Measurements from ENCODE around the gene SUCO.

SUCO gene, protein sequence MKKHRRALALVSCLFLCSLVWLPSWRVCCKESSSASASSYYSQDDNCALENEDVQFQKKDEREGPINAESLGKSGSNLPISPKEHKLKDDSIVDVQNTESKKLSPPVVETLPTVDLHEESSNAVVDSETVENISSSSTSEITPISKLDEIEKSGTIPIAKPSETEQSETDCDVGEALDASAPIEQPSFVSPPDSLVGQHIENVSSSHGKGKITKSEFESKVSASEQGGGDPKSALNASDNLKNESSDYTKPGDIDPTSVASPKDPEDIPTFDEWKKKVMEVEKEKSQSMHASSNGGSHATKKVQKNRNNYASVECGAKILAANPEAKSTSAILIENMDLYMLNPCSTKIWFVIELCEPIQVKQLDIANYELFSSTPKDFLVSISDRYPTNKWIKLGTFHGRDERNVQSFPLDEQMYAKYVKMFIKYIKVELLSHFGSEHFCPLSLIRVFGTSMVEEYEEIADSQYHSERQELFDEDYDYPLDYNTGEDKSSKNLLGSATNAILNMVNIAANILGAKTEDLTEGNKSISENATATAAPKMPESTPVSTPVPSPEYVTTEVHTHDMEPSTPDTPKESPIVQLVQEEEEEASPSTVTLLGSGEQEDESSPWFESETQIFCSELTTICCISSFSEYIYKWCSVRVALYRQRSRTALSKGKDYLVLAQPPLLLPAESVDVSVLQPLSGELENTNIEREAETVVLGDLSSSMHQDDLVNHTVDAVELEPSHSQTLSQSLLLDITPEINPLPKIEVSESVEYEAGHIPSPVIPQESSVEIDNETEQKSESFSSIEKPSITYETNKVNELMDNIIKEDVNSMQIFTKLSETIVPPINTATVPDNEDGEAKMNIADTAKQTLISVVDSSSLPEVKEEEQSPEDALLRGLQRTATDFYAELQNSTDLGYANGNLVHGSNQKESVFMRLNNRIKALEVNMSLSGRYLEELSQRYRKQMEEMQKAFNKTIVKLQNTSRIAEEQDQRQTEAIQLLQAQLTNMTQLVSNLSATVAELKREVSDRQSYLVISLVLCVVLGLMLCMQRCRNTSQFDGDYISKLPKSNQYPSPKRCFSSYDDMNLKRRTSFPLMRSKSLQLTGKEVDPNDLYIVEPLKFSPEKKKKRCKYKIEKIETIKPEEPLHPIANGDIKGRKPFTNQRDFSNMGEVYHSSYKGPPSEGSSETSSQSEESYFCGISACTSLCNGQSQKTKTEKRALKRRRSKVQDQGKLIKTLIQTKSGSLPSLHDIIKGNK (N-terminal part only)

DNA sequence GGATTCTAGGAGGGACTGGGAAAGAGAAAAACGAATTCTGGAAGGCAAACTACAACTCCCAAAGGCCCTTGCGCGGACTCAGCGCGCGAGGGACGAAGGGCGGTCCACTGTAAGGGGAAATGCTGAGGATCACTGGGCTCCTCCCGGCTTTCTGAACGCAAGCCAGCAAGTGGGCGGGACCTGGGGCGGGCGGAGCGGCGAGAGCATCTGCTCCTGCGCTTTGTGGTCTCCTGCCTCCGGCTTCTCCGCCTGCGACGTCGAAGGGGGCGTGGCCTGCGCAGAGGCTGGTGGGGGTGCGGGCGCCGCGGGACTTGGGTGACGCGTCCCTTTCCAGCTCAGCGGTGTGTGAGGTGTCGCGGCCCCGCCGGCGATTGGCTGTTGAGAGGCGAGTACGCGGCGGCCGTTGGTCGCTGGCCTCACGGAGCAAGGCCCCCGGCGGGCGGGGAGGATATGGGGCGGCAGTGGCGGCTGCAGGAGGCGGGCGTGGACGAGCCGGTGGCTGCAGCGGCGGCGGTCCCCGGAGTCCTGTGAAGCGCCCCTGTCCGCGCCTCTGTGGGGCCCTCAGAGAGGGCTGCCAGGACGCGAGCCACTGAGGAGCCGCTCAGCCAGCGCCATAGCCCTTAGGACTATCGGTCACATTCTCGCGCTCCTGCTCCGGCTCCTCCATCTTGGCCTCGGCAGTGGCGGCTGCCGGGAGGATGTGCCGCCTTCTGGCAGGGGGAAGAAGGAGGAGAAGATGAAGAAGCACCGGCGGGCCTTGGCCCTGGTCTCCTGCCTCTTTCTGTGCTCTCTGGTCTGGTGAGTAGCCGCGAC, at the start of gene SUCO:
TSS of gene SUCO (plus strand) at position 451 of the 813 bp plus-strand sequence. CDS start at position 737, 286 bp downstream.
- TF ChIP-seq FOXM1 (IDR thresholded peaks at IDR 0.05; ENCODE audit: borderline replicate concordance, low read depth) (no peak), YY1 (IDR thresholded peaks at IDR 0.05; ENCODE audit: low read depth) (peak; percentile 84), CEBPB (IDR thresholded peaks at IDR 0.05) (no peak), NFIC (IDR thresholded peaks at IDR 0.05) (peak; percentile 51), TCF12 (IDR thresholded peaks at IDR 0.05; ENCODE audit: low read depth) (peak; percentile 60; the same call in 1 of the 2 replicates), ZBTB7A (IDR thresholded peaks at IDR 0.05; ENCODE audit: low read depth) (no peak), TEAD4 (IDR thresholded peaks at IDR 0.05) (no peak), EP300 (IDR thresholded peaks at IDR 0.05; ENCODE audit: borderline replicate concordance) (no peak), CREB1 (IDR thresholded peaks at IDR 0.05; ENCODE audit: low read depth) (no peak; the same call in none of the 2 replicates), EGR1 (IDR thresholded peaks at IDR 0.05) (no peak; the same call in 1 of the 2 replicates), TAF1 (IDR thresholded peaks at IDR 0.05; ENCODE audit: low read depth) (peak; percentile 87)
- TF ChIP-seq, protein P1, sequence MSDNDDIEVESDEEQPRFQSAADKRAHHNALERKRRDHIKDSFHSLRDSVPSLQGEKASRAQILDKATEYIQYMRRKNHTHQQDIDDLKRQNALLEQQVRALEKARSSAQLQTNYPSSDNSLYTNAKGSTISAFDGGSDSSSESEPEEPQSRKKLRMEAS (IDR thresholded peaks at IDR 0.05) = peak; percentile 41; the same call in 1 of the 2 replicates
- TF ChIP-seq, protein P2, sequence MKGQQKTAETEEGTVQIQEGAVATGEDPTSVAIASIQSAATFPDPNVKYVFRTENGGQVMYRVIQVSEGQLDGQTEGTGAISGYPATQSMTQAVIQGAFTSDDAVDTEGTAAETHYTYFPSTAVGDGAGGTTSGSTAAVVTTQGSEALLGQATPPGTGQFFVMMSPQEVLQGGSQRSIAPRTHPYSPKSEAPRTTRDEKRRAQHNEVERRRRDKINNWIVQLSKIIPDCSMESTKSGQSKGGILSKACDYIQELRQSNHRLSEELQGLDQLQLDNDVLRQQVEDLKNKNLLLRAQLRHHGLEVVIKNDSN (IDR thresholded peaks at IDR 0.05) = no peak
- TF ChIP-seq, protein P3, sequence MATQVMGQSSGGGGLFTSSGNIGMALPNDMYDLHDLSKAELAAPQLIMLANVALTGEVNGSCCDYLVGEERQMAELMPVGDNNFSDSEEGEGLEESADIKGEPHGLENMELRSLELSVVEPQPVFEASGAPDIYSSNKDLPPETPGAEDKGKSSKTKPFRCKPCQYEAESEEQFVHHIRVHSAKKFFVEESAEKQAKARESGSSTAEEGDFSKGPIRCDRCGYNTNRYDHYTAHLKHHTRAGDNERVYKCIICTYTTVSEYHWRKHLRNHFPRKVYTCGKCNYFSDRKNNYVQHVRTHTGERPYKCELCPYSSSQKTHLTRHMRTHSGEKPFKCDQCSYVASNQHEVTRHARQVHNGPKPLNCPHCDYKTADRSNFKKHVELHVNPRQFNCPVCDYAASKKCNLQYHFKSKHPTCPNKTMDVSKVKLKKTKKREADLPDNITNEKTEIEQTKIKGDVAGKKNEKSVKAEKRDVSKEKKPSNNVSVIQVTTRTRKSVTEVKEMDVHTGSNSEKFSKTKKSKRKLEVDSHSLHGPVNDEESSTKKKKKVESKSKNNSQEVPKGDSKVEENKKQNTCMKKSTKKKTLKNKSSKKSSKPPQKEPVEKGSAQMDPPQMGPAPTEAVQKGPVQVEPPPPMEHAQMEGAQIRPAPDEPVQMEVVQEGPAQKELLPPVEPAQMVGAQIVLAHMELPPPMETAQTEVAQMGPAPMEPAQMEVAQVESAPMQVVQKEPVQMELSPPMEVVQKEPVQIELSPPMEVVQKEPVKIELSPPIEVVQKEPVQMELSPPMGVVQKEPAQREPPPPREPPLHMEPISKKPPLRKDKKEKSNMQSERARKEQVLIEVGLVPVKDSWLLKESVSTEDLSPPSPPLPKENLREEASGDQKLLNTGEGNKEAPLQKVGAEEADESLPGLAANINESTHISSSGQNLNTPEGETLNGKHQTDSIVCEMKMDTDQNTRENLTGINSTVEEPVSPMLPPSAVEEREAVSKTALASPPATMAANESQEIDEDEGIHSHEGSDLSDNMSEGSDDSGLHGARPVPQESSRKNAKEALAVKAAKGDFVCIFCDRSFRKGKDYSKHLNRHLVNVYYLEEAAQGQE (IDR thresholded peaks at IDR 0.05; ENCODE audit: low read depth) = no peak

DNA sequence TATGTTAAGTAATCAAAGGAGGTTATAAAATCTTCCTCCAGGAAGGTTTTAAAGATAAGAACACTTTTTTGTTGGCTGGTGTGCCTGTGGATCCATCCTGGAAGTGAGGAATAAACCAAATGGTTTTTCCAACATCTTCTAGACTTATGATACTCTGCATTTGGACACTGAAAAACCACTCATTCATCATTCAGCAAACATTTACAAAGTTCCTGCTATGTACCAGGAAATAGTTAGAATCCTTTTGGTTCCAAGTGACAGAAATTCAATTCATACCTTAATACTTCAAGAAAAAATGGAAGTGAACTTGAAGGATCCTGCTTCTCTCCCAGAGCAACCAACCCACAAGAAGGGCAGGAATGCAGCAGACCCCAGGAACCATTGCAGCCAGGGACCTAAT, 49.5 kb upstream of the SUCO start:
- TF ChIP-seq TCF12 (IDR thresholded peaks at IDR 0.05; ENCODE audit: low read depth) = no peak

DNA sequence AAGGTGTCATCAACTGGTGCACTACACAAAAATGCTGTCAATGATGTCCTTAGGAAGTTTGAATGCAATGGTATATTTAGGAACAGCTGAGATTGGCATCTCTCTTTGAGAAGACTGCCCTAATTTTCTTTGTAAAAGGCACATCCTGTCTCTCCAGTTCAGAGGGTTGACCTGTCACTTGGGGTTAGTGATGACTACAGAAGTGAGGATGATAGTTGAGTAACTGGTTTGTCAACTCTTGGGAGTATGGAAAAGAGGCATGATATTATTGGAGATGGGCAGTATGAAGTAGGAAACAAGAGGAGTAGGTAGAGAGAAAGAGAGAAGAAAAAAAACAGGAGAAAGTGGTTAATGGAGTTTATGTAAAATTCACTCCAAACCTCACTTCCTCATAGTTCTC, 48.7 kb upstream of the SUCO start:
- TF ChIP-seq NFIC (IDR thresholded peaks at IDR 0.05) = no peak
- TF ChIP-seq RAD21 (IDR thresholded peaks at IDR 0.05; ENCODE audit: low read depth) = no peak
- no peak for TF ChIP-seq YY1 (IDR thresholded peaks at IDR 0.05; ENCODE audit: low read depth)
- no peak for TF ChIP-seq EGR1 (IDR thresholded peaks at IDR 0.05)
- TF ChIP-seq, protein P3 (IDR thresholded peaks at IDR 0.05; ENCODE audit: low read depth) = no peak
- TF ChIP-seq, protein P2 (IDR thresholded peaks at IDR 0.05) = no peak
- no peak for TF ChIP-seq CEBPB (IDR thresholded peaks at IDR 0.05)
- TF ChIP-seq EP300 (IDR thresholded peaks at IDR 0.05; ENCODE audit: borderline replicate concordance) = no peak
- no peak for TF ChIP-seq TEAD4 (IDR thresholded peaks at IDR 0.05)
- no peak for TF ChIP-seq FOXM1 (IDR thresholded peaks at IDR 0.05; ENCODE audit: borderline replicate concordance, low read depth)

DNA sequence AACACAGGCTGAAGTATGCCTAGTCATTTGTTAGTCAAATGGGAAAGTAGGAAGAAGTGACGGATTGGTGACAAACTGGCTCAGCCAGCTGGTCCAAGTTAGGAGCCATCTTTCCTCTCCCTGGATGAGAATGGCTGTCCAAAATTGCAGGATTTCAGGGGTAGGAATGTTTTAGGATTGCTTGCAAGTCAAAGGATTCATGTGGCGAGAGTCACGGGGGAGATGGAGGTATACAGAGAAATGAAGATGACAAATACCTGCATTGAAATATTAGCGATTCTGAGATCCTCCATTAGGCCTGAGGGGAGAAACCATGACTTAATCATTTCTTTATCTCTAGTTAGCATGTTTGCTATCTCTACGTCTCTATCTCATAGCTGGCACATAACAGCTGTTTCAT, 47.3 kb upstream of the SUCO start:
- TF ChIP-seq CREB1 (IDR thresholded peaks at IDR 0.05; ENCODE audit: low read depth) (no peak), ZBTB7A (IDR thresholded peaks at IDR 0.05; ENCODE audit: low read depth) (no peak), CEBPB (IDR thresholded peaks at IDR 0.05) (no peak), EP300 (IDR thresholded peaks at IDR 0.05; ENCODE audit: borderline replicate concordance) (no peak), YY1 (IDR thresholded peaks at IDR 0.05; ENCODE audit: low read depth) (no peak), TCF12 (IDR thresholded peaks at IDR 0.05; ENCODE audit: low read depth) (no peak), EGR1 (IDR thresholded peaks at IDR 0.05) (no peak), RAD21 (IDR thresholded peaks at IDR 0.05; ENCODE audit: low read depth) (no peak), TEAD4 (IDR thresholded peaks at IDR 0.05) (no peak), TAF1 (IDR thresholded peaks at IDR 0.05; ENCODE audit: low read depth) (no peak), FOXM1 (IDR thresholded peaks at IDR 0.05; ENCODE audit: borderline replicate concordance, low read depth) (no peak), NFIC (IDR thresholded peaks at IDR 0.05) (no peak)
- TF ChIP-seq, protein P1 (IDR thresholded peaks at IDR 0.05) = no peak
- TF ChIP-seq, protein P3 (IDR thresholded peaks at IDR 0.05; ENCODE audit: low read depth) = no peak
- TF ChIP-seq, protein P2 (IDR thresholded peaks at IDR 0.05) = no peak
